Type B pancreatic cell (in vitro differentiated cells): ENCODE measurements around the gene WIPF3. TPM values are rescaled to one million over a fixed set of nuclear protein-coding genes. Genes with fewer than 3 reads are reported as not detected.

ENCODE experiments used
- DNase-seq: peaks from one replicate; pipeline ENCODE4 v3.0.0; 2021; ENCODE audit warnings: mixed read lengths; ENCODE audit not compliant: unreplicated experiment; ENCODE audit errors: extremely low spot score
- H3K27ac Mint-ChIP-seq: 2 replicates; pipeline ENCODE4 v1.8.0; 2021; ENCODE audit warnings: mild to moderate bottlenecking, mixed read lengths
- H3K27me3 Mint-ChIP-seq: 2 replicates; pipeline ENCODE4 v1.8.0; 2021; ENCODE audit warnings: mixed read lengths
- H3K36me3 Mint-ChIP-seq: 2 replicates; pipeline ENCODE4 v1.8.0; 2021; ENCODE audit warnings: mixed read lengths
- H3K4me1 Mint-ChIP-seq: one replicate; pipeline ENCODE4 v1.8.0; 2021; ENCODE audit warnings: mixed read lengths; ENCODE audit not compliant: unreplicated experiment
- H3K4me3 Mint-ChIP-seq: 2 replicates; pipeline ENCODE4 v1.8.0; 2021; ENCODE audit warnings: mild to moderate bottlenecking, mixed read lengths
- H3K9me3 Mint-ChIP-seq: 2 replicates; pipeline ENCODE4 v1.8.0; 2021; ENCODE audit warnings: mixed read lengths
- total RNA-seq: library from RNA; stranded (reverse); gene quantifications from 2 replicates; pipeline ENCODE4 v1.2.1, GENCODE V29; 2021; ENCODE audit warnings: low replicate concordance
- TF ChIP-seq, protein P1 (sequence below): fragments of 200-600 bp; sonication (generic); conservative IDR thresholded peaks from 2 replicates; pipeline ENCODE4 v1.5.0; 2021; ENCODE audit warnings: antibody characterized with exemption, mild to moderate bottlenecking

Gene WIPF3
- total RNA-seq, 1 donor from 2014 or later = 1.7 TPM

DNA sequence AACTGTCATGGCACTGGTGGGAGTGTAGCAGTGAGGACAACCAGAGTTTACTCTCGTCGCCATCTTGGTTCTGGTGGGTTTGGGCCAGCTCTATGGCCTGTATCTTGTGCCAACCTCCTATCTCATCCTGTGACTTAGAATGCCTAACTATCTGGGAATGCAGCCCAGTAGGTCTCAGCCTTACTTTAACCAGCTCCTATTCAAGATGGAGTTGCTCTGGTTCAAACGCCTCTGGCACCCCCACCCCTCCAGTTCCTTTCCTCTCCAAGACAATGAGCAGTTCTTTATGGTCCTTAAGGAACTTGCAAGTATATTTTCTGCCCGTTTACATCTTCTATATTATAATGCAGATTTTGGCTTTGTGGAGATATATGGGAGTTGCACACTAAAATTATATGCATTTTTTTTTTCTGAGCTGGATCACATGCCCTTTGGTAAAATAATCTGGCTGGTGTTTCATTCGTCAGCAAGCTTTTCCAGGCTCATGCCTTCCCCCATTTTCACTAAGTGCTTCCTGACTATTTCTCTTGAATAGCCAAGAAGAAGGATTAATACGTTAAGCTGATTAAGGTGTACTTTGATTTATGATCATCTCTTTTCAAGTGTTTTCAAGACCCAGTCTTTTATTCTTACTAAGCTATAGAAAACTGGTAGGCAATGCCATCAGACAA lies 11.2 kb upstream of the WIPF3 start:
- H3K4me3 Mint-ChIP-seq = no peak overlapping the region
- H3K27ac Mint-ChIP-seq = no peak overlapping the region
- H3K9me3 Mint-ChIP-seq = no peaks in the 10 kb centered on the region
- TF ChIP-seq, protein P1, sequence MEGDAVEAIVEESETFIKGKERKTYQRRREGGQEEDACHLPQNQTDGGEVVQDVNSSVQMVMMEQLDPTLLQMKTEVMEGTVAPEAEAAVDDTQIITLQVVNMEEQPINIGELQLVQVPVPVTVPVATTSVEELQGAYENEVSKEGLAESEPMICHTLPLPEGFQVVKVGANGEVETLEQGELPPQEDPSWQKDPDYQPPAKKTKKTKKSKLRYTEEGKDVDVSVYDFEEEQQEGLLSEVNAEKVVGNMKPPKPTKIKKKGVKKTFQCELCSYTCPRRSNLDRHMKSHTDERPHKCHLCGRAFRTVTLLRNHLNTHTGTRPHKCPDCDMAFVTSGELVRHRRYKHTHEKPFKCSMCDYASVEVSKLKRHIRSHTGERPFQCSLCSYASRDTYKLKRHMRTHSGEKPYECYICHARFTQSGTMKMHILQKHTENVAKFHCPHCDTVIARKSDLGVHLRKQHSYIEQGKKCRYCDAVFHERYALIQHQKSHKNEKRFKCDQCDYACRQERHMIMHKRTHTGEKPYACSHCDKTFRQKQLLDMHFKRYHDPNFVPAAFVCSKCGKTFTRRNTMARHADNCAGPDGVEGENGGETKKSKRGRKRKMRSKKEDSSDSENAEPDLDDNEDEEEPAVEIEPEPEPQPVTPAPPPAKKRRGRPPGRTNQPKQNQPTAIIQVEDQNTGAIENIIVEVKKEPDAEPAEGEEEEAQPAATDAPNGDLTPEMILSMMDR = no peak
- no peaks in the 10 kb centered on the region for H3K36me3 Mint-ChIP-seq
- no peaks in the 10 kb centered on the region for H3K4me1 Mint-ChIP-seq
- DNase-seq = no peak
- peaks cover 11% of the 10 kb centered on the region for H3K27me3 Mint-ChIP-seq

DNA sequence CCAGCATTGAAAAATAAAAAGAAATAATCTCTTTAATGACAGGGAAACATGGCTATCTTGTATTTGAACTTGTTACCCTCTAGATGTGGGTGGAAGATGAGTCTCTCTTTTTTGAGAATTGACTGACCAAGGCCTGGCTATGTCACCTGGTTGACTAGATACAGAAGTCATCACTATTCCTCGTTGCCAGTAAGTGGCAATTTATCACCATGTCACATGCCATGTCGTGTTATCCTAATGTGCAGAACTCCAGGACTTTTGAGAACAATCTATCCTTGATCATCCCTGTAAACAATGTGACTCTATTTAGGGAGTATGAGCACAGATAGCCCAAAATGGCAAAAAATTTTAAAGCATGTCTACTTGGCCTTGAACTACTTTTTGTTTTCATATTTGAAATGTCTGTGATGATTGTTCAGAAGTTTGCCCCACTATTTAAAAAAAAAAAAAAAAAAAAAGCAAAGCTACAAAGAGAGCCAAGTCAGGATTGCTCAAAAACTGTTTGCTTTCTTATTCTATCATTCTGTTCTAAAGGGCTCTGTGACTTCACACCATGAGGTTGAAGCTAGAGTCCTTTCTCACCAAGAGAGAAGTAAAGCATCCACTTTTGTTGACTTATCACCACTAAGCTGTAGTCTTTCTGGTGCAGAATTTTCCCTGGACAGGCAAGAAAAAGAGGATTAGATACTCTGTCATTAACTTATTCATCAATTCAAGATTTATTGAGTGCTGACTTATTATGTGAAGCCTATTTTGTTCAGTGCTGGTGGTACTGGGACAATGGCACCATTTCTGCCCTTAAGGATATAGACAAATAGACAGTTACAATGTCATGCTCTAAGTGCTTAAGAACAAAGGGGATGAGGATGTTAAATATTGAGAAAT lies 10.4 kb upstream of the WIPF3 start:
- TF ChIP-seq, protein P1 = no peak
- H3K27me3 Mint-ChIP-seq = peaks cover 13% of the 10 kb centered on the region
- H3K4me1 Mint-ChIP-seq = no peaks in the 10 kb centered on the region

DNA sequence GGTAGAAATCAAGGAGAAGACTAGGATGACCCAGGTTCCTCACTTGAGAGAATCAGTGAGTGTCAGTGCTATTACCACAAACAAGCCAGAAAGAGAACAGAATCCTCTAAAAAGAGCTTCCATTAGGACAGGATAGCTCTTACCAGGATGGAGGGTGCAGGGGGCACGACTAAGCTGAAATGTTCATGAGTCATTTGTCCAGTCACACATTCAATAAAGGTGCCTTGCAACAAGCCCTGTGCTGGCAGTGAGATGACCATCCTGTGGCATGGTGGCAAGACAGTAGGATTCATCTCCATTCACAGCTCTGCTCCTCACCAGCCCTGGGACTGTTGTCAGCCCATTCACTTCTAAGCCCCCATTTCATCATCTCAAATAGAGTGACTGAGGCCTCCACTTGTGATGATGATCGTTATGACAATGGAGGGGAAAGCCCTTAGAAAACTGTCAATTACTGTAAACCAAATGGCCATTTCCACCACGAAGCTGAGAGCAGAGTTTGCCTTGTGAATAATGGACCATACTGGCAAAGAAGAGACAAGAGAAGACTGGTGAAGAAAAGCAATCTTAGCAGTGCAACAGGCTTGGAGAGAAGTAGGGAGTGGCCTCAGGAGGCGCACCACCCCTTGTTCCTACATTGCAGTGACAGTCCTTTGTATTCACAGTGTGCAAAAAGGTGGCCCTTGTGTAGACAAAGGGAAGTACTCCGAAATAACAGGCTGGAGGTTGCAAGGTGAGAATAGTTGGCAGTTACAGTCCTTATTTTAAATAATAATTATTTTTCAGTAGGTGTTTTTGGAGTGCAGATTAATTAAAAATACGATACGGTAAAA lies 9.0 kb upstream of the WIPF3 start:
- H3K4me3 Mint-ChIP-seq = no peak overlapping the region
- no peak overlapping the region for H3K27ac Mint-ChIP-seq
- DNase-seq = no peak
- no peaks in the 10 kb centered on the region for H3K4me1 Mint-ChIP-seq
- TF ChIP-seq, protein P1 = no peak
- H3K36me3 Mint-ChIP-seq = no peaks in the 10 kb centered on the region
- peaks cover 25% of the 10 kb centered on the region for H3K27me3 Mint-ChIP-seq
- no peaks in the 10 kb centered on the region for H3K9me3 Mint-ChIP-seq

More for the DNA sequence above, 10.4 kb upstream of the WIPF3 start:
- DNase-seq = no peak
- Mint-ChIP-seq H3K36me3 (no peaks in the 10 kb centered on the region), H3K4me3 (no peak overlapping the region), H3K27ac (no peak overlapping the region), H3K9me3 (no peaks in the 10 kb centered on the region)

DNA sequence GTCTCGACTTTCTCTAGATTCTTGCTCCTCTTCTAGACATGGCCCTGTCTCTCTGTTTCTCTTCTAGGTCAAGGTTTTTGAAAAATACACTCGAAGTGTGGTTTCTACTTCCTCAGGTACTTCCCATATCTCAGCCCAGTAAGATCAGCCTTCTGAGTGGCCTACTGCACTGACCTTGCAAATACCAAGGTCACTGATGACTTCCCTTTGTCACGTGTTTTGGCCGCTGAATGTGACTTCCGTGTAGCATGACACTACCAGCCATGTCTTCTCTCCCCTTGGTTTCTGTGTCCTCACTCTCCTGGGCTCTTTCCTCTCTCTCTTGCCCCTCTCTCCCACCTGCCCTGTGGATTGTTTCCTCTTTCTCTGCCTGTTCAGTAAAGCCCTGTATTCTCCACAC lies 7.9 kb upstream of the WIPF3 start:
- Mint-ChIP-seq H3K4me3 (no peak overlapping the region), H3K4me1 (no peaks in the 10 kb centered on the region), H3K9me3 (no peaks in the 10 kb centered on the region), H3K36me3 (no peaks in the 10 kb centered on the region), H3K27ac (no peak overlapping the region), H3K27me3 (peaks cover 35% of the 10 kb centered on the region)
- DNase-seq = no peak
- TF ChIP-seq, protein P1 = no peak

DNA sequence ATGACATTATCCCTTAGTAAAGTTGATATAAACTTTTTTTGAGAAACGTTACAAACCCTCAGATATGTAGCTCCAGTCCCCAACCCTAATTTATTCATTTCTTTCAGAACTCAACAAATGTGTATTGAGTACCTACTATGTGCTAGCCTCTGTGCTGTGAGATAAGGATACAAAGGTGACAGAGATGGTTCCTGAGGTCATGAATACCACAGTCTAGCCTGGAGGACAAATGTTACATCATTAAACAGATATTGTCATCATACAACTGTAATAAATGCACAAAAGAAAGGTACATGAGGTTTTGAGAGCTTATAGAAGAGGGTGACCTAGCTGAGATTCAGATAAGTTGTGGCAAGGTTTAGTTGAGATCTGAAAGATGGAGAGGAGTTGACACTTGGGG lies 4.4 kb upstream of the WIPF3 start:
- Mint-ChIP-seq H3K36me3 (no peaks in the 10 kb centered on the region), H3K9me3 (no peaks in the 10 kb centered on the region), H3K4me3 (peak overlapping the region; percentile 21), H3K27me3 (peaks cover 54% of the 10 kb centered on the region), H3K27ac (no peak overlapping the region), H3K4me1 (no peaks in the 10 kb centered on the region)
- TF ChIP-seq, protein P1 = no peak
- no peak for DNase-seq
